ENCODE measurements around the gene CASS4. TPM values are rescaled to one million over a fixed set of nuclear protein-coding genes. Genes with fewer than 3 reads are reported as not detected.

The CASS4 gene
- total and polyA plus RNA-seq, 4 donors, result 0.26 to 1.6 (median 1.1) TPM

DNA sequence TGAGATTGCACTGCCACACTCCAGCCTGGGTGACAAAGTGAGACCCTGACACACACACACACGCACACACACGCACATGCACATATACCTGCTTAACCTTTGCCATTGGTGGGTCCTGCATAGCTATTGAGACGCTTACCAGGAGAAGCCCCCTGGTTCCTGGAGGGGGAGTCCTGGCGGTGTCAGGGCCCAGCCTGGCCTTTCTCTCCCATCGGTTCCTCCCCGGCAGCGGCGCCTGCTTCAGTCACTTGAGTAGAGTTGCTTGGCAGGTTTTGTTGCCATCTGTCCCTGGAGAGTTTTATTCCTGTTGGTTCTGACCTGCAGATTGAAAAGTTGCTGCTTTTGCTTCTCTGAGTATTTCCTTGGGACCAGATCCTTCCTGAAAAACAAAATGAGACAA lies 91.9 kb downstream of the CASS4 start:
- Histone ChIP-seq H3K27ac (ENCODE audit: low read depth in 1 of 2, low read length in 2 of 2) (no peak overlapping the region), H3K36me3 (ENCODE audit: control insufficient read depth in 4 of 4, insufficient read depth in 3 of 4, low read depth in 1 of 4, low read length in 3 of 4) (peaks cover 0 to 4% (median under 1%) of the 10 kb centered on the region in 4 donors), H3K27me3 (ENCODE audit: control insufficient read depth in 4 of 4, insufficient read depth in 4 of 4, low read length in 3 of 4) (no peaks in the 10 kb centered on the region), H3K4me3 (ENCODE audit: low read depth in 1 of 3, low read length in 3 of 3) (no peak overlapping the region), H3K4me1 (ENCODE audit: control insufficient read depth in 4 of 4, insufficient read depth in 4 of 4, low read length in 3 of 4) (no peaks in the 10 kb centered on the region), H3K9ac (ENCODE audit: low read depth in 1 of 2, low read length in 2 of 2) (no peak overlapping the region), H3K9me3 (ENCODE audit: control insufficient read depth in 4 of 4, low read length in 3 of 4) (no peaks in the 10 kb centered on the region)
- TF ChIP-seq RAD21 (IDR thresholded peaks at IDR 0.05) (no peak), YY1 (IDR thresholded peaks at IDR 0.05) (no peak), ATF3 (IDR thresholded peaks at IDR 0.05) (no peak), JUND (IDR thresholded peaks at IDR 0.05) (no peak), SP1 (IDR thresholded peaks at IDR 0.05) (no peak), HNF4G (IDR thresholded peaks at IDR 0.05) (no peak), FOXA1 (IDR thresholded peaks at IDR 0.05) (no peak), RXRA (IDR thresholded peaks at IDR 0.05) (no peak), NR2F2 (IDR thresholded peaks at IDR 0.05) (no peak), EGR1 (IDR thresholded peaks at IDR 0.05; ENCODE audit: low read depth in 2 of 2) (no peak), ZBTB33 (IDR thresholded peaks at IDR 0.05) (no peak), GABPA (IDR thresholded peaks at IDR 0.05 in 1 of 2, conservative IDR thresholded peaks at IDR 0.05 in 1 of 2) (no peak), REST (IDR thresholded peaks at IDR 0.05) (no peak)
- no peak for DNase-seq (ENCODE audit: low spot score)
- WGBS, result 91% methylated on average over 8 of the region's 8 CpGs

GRCh38 chr20:56504373-56505005 lies 92.4 kb downstream of the CASS4 start:
- Histone ChIP-seq H3K9ac (ENCODE audit: low read depth in 1 of 2, low read length in 2 of 2) (no peak overlapping the region), H3K27me3 (ENCODE audit: control insufficient read depth in 4 of 4, insufficient read depth in 4 of 4, low read length in 3 of 4) (no peaks in the 10 kb centered on the region), H3K4me3 (ENCODE audit: low read depth in 1 of 3, low read length in 3 of 3) (no peak overlapping the region), H3K9me3 (ENCODE audit: control insufficient read depth in 4 of 4, low read length in 3 of 4) (no peaks in the 10 kb centered on the region), H3K36me3 (ENCODE audit: control insufficient read depth in 4 of 4, insufficient read depth in 3 of 4, low read depth in 1 of 4, low read length in 3 of 4) (peaks cover 0 to 4% (median under 1%) of the 10 kb centered on the region in 4 donors), H3K27ac (ENCODE audit: low read depth in 1 of 2, low read length in 2 of 2) (no peak overlapping the region), H3K4me1 (ENCODE audit: control insufficient read depth in 4 of 4, insufficient read depth in 4 of 4, low read length in 3 of 4) (no peaks in the 10 kb centered on the region)
- TF ChIP-seq FOXA2 (IDR thresholded peaks at IDR 0.05) (no peak), FOXA1 (IDR thresholded peaks at IDR 0.05) (no peak), CTCF (IDR thresholded peaks at IDR 0.05; ENCODE audit: low read depth, low read length, missing input control) (peak; percentile 15), ATF3 (IDR thresholded peaks at IDR 0.05) (no peak), RAD21 (IDR thresholded peaks at IDR 0.05) (no peak)
- no peak for DNase-seq (ENCODE audit: low spot score)
- 87% methylated on average over 9 of the region's 9 CpGs for WGBS
